VCaP (cell line): ENCODE data around the gene TAF3.

Experiments
- H3K27ac ChIP-seq: fragments of 450-650 bp; 2 replicates; pipeline ENCODE4 v1.5.1; 2017
- TF ChIP-seq, protein P1 (sequence below): fragments of 450-650 bp; conservative IDR thresholded peaks from 2 replicates; pipeline ENCODE4 v1.5.1; 2017; ENCODE audit warnings: mild to moderate bottlenecking, moderate library complexity

TAF3 gene

DNA sequence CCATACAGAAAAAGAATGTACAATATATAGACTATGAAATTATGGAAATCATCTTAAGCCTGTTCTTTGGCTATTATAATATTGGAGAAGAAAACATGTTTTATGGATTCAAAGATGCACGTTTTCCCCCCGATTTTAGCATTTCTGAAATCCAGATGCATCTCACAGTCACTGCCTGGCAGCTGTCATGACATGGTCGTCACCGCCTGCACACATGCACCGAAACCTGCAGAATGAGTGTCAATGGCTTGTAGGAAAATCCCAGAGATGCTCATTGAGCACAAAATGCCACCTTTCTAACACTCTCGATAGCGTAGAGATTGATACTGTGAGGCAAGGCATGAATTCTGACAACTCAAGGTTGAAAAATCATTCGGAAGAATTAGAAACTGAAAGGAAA lies 115.5 kb downstream of the TAF3 start:
- H3K27ac ChIP-seq, result no peak overlapping the region
- TF ChIP-seq, protein P1, sequence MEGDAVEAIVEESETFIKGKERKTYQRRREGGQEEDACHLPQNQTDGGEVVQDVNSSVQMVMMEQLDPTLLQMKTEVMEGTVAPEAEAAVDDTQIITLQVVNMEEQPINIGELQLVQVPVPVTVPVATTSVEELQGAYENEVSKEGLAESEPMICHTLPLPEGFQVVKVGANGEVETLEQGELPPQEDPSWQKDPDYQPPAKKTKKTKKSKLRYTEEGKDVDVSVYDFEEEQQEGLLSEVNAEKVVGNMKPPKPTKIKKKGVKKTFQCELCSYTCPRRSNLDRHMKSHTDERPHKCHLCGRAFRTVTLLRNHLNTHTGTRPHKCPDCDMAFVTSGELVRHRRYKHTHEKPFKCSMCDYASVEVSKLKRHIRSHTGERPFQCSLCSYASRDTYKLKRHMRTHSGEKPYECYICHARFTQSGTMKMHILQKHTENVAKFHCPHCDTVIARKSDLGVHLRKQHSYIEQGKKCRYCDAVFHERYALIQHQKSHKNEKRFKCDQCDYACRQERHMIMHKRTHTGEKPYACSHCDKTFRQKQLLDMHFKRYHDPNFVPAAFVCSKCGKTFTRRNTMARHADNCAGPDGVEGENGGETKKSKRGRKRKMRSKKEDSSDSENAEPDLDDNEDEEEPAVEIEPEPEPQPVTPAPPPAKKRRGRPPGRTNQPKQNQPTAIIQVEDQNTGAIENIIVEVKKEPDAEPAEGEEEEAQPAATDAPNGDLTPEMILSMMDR, result no peak

DNA sequence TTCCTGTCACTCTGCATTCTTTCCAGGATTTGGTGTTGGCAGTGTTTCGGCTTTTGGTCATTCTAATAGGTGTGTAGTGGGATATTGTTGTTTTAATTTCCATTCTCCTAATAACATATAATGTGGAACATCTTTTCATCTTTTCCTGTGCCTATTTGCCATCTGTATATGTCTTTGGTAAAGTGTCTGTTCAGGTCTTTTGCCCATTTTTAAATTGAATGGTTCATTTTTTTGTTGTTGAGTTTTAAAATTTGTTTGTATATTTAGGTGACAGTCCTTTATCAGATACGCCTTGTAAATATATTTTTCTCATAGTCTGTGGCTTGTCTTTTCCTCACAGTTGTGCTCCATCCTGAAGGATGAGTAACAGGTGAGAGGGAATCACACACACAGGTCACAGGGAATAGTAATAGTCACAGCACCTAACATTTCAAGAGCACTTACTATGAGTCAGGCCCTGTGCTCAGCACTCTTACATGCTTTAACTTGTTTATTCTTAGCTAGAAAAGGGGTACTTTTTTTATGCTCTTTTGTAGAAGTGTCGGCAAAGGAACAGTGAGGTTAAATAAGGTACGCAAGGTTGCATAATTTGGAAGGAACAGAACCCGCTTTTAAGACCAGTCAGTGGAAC lies 119.1 kb downstream of the TAF3 start:
- TF ChIP-seq, protein P1, result no peak
- H3K27ac ChIP-seq, result no peak overlapping the region

DNA sequence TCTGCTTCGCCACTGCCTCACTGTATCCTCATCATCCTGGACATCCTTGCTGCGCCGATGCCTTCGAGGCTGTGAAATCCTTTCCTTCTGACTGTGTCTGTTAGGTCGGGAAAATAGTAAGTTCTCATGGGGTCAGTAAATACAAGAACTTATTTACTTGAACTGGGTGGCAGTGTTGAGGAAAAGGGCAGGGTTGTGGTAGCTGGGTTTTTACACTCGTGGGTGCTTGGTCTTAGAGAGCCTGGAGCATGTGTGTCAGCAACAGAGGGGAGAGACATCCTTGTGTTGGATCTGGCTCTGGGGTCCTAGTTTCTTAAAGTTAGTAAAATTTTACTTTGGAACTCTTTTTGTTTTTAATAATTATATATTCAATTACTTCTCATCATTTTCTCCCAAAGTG lies 123.3 kb downstream of the TAF3 start:
- H3K27ac ChIP-seq, result no peak overlapping the region
- TF ChIP-seq, protein P1, result no peak

DNA sequence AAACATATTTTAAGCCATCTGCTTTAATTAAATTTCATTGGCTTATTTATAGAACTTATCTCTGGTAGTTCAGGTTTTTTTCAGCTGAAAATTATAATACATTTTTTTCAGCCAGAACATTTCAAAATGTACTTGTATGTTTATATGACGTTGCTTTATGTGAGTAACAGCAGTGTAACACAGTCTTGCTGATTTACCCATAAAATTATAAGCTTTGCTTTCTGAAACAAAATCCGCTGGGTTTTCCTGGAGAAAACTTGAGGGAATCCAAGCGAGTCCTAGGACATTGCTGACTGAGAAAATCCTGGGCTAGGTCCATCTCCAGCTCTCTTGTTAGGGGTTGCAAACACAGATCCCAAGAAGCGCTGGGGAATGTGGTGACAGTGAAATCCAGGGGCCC lies 124.0 kb downstream of the TAF3 start:
- TF ChIP-seq, protein P1, result no peak
- H3K27ac ChIP-seq, result no peak overlapping the region

DNA sequence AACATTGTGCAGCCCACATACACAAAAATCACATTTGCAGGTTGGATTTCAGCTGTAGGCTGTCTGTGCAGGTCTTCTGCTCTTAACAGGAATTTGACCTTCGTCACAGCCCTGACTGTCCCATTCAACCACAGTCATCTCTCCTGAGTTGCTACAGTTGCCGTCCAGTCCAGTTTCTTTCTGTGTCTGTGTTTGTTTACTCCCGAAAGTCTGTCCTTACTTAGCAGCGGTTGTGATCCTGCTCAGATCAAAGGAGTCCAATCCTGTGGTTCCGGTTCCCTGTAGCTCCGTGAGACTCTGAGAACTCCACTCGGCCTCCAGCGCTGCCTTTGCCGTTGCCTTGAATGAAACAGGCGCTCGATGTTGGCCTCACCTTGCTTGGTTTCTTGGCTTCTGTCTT lies 124.6 kb downstream of the TAF3 start:
- no peak overlapping the region for H3K27ac ChIP-seq
- TF ChIP-seq, protein P1, result no peak

DNA sequence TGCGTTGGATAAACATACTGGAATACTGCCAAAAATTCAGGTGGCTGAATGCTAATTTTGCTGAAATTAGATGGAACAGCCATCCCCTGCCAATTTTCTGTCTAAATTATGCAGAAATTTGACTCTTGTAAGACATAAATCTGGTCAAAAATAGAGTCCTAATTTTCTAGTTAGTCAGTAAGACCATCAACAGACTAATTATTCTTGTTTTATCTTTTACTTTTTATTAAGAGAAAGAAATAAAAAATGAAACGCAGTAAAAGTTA lies 125.8 kb downstream of the TAF3 start:
- TF ChIP-seq, protein P1, result no peak
- H3K27ac ChIP-seq, result no peak overlapping the region

DNA sequence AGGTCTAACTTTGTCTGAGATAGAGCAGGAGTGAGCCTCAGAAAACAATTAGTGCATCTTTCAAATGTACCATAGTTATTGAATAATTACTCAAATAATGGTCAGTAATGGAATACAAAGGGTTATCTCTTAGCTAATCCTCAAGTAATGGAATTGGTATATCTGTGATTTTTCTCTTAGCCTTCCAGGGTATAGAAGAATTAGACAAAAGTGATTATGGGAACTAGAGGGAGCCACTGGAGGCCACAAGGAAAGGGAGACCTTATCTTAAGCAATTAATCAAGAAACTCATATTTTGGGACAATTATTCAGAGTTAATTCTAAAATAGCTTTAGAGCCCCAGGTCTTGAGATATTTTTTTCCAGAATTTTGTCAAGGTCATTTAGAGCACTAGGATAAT lies 126.2 kb downstream of the TAF3 start:
- H3K27ac ChIP-seq, result no peak overlapping the region
- TF ChIP-seq, protein P1, result no peak
